Measurements from ENCODE around the gene GULP1. TPM values are rescaled to one million over a fixed set of nuclear protein-coding genes. Genes with fewer than 3 reads are reported as not detected.

GULP1 gene
- total and polyA plus RNA-seq, 2 donors, result 4.1 to 4.8 TPM

- H3K4me1 ChIP-seq (ENCODE audit: control insufficient read depth in 2 of 2, insufficient read depth in 2 of 2, low read length in 2 of 2), result no peaks in the 10 kb centered on the region
- H3K27ac ChIP-seq (ENCODE audit: low read depth in 1 of 2, low read length in 1 of 2), result no peak overlapping the region
- no peak for DNase-seq (ENCODE audit: low read depth in 6 of 9, low spot score in 9 of 9)
- no peaks in the 10 kb centered on the region for H3K27me3 ChIP-seq (ENCODE audit: control insufficient read depth in 2 of 2, insufficient read depth in 1 of 2, low read length in 1 of 2)
- H3K4me3 ChIP-seq (ENCODE audit: low read length in 2 of 2), result no peak overlapping the region
- H3K36me3 ChIP-seq (ENCODE audit: control insufficient read depth in 2 of 2, insufficient read depth in 2 of 2, low read length in 1 of 2), result no peaks in the 10 kb centered on the region
- H3K9me3 ChIP-seq (ENCODE audit: control insufficient read depth in 2 of 2, insufficient read depth in 1 of 2, low read length in 1 of 2), result no peaks in the 10 kb centered on the region
- WGBS, result 90% methylated on average over 5 of the region's 5 CpGs
These were observed 86.8 kb downstream of the GULP1 start for GRCh38 chr2:188378371-188378950.

DNA sequence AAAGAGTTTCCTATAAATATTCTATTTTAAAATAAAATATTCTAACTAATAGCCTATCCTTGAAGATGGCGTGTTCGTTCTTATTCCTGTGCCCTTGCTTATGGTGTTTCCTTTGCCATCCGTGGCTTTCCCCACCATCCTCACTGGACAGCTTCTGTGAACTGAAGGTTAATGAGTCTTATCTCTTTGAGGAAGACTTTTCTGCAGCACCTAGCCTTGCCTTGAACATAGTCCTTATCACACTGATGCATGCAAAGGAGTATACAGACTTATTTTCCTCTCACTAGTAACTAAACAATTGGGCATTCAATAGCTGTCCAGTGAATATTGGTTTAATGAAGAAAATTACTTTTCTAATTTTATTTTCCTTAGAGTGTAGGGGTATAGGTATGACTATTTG is 88.1 kb downstream of the GULP1 start:
- DNase-seq (ENCODE audit: low read depth in 6 of 9, low spot score in 9 of 9), result no peak

GRCh38 chr2:188380280-188380679 is 88.6 kb downstream of the GULP1 start:
- H3K36me3 ChIP-seq (ENCODE audit: control insufficient read depth in 2 of 2, insufficient read depth in 2 of 2, low read length in 1 of 2), result no peaks in the 10 kb centered on the region
- no peaks in the 10 kb centered on the region for H3K27me3 ChIP-seq (ENCODE audit: control insufficient read depth in 2 of 2, insufficient read depth in 1 of 2, low read length in 1 of 2)
- no peak for DNase-seq (ENCODE audit: low read depth in 6 of 9, low spot score in 9 of 9)
- WGBS, result 90% methylated on average over 2 of the region's 2 CpGs
- no peaks in the 10 kb centered on the region for H3K4me1 ChIP-seq (ENCODE audit: control insufficient read depth in 2 of 2, insufficient read depth in 2 of 2, low read length in 2 of 2)
- H3K4me3 ChIP-seq (ENCODE audit: low read length in 2 of 2), result no peak overlapping the region
- no peak overlapping the region for H3K27ac ChIP-seq (ENCODE audit: low read depth in 1 of 2, low read length in 1 of 2)
- H3K9me3 ChIP-seq (ENCODE audit: control insufficient read depth in 2 of 2, insufficient read depth in 1 of 2, low read length in 1 of 2), result peaks cover 0 to 3% of the 10 kb centered on the region in 2 donors

More for the DNA sequence above, 88.1 kb downstream of the GULP1 start:
- H3K4me3 ChIP-seq (ENCODE audit: low read length in 2 of 2), result no peak overlapping the region
- no peaks in the 10 kb centered on the region for H3K36me3 ChIP-seq (ENCODE audit: control insufficient read depth in 2 of 2, insufficient read depth in 2 of 2, low read length in 1 of 2)
- H3K27me3 ChIP-seq (ENCODE audit: control insufficient read depth in 2 of 2, insufficient read depth in 1 of 2, low read length in 1 of 2), result no peaks in the 10 kb centered on the region
- H3K9me3 ChIP-seq (ENCODE audit: control insufficient read depth in 2 of 2, insufficient read depth in 1 of 2, low read length in 1 of 2), result peaks cover 0 to 2% of the 10 kb centered on the region in 2 donors
- no peaks in the 10 kb centered on the region for H3K4me1 ChIP-seq (ENCODE audit: control insufficient read depth in 2 of 2, insufficient read depth in 2 of 2, low read length in 2 of 2)
- WGBS, result 95% methylated on average over 3 of the region's 3 CpGs
- H3K27ac ChIP-seq (ENCODE audit: low read depth in 1 of 2, low read length in 1 of 2), result no peak overlapping the region

DNA sequence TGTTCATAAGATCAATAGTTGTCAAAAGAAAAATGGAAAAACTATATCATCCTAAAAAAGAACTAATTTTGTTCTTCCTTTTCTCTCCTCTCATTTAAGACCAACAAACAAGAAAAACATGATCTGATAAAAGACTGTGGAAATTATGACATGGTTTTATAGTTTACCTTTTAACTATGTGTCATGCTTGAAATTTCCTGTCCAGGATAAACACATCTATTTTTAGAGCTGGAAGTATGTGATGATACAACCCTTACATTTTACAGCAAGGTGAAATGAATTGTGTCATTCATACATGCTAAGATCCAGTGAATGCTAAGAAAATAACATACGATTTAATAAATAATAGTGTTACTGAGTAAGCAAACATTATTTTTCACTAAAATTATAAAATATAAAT is 89.9 kb downstream of the GULP1 start:
- no peak overlapping the region for H3K27ac ChIP-seq (ENCODE audit: low read depth in 1 of 2, low read length in 1 of 2)
- no peak overlapping the region for H3K4me3 ChIP-seq (ENCODE audit: low read length in 2 of 2)
- H3K27me3 ChIP-seq (ENCODE audit: control insufficient read depth in 2 of 2, insufficient read depth in 1 of 2, low read length in 1 of 2), result no peaks in the 10 kb centered on the region
- DNase-seq (ENCODE audit: low read depth in 6 of 9, low spot score in 9 of 9), result no peak
- peaks cover 0 to 3% of the 10 kb centered on the region in 2 donors for H3K9me3 ChIP-seq (ENCODE audit: control insufficient read depth in 2 of 2, insufficient read depth in 1 of 2, low read length in 1 of 2)
- no peaks in the 10 kb centered on the region for H3K4me1 ChIP-seq (ENCODE audit: control insufficient read depth in 2 of 2, insufficient read depth in 2 of 2, low read length in 2 of 2)
- WGBS, result 96% methylated on average over 1 of the region's 1 CpG
- no peaks in the 10 kb centered on the region for H3K36me3 ChIP-seq (ENCODE audit: control insufficient read depth in 2 of 2, insufficient read depth in 2 of 2, low read length in 1 of 2)

GRCh38 chr2:188382107-188382506 is 90.4 kb downstream of the GULP1 start:
- Histone ChIP-seq H3K36me3 (ENCODE audit: control insufficient read depth in 2 of 2, insufficient read depth in 2 of 2, low read length in 1 of 2) (no peaks in the 10 kb centered on the region), H3K4me1 (ENCODE audit: control insufficient read depth in 2 of 2, insufficient read depth in 2 of 2, low read length in 2 of 2) (no peaks in the 10 kb centered on the region), H3K27me3 (ENCODE audit: control insufficient read depth in 2 of 2, insufficient read depth in 1 of 2, low read length in 1 of 2) (no peaks in the 10 kb centered on the region), H3K9me3 (ENCODE audit: control insufficient read depth in 2 of 2, insufficient read depth in 1 of 2, low read length in 1 of 2) (peaks cover 0 to 3% of the 10 kb centered on the region in 2 donors), H3K27ac (ENCODE audit: low read depth in 1 of 2, low read length in 1 of 2) (no peak overlapping the region), H3K4me3 (ENCODE audit: low read length in 2 of 2) (no peak overlapping the region)
- WGBS, result 88% methylated on average over 2 of the region's 2 CpGs
- no peak for DNase-seq (ENCODE audit: low read depth in 6 of 9, low spot score in 9 of 9)

DNA sequence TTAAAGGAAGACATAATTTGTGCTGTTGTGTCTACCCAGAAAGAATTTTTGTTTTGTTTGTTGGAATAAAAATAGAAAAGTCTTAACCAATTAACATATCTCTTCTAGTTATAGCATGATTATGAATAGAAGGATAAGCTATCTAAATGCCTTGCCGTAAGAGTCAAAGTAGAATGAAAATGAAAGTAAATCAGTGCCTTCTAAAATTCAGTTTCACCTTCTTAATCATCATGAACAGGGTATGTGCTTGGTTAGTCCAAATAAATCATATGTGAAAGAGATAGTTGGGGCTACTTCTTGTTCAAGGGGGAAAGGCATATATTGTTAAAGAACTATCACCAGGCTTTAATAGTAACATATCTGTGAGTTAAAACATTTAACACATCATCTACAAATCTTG is 91.5 kb downstream of the GULP1 start:
- no peak overlapping the region for H3K4me3 ChIP-seq (ENCODE audit: low read length in 2 of 2)
- no peak overlapping the region for H3K27ac ChIP-seq (ENCODE audit: low read depth in 1 of 2, low read length in 1 of 2)

DNA sequence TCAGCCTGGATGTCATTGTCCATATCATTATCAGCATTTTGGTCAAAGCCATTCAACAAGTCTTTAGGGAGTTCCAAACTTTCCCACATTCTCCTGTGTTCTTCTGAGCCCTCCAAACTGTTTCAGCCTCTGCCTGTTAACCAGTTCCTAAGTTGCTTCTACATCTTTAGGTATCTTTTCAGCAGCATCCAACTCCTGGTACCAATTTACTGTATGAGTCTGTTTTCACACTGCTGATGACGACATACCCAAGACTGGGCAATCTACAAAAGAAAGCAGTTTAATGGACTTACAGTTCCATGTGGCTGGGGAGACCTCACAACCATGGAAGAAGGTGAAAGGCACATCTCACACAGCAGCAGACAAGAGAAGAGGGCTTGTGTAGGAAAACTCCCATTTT is 94.2 kb downstream of the GULP1 start:
- no peak overlapping the region for H3K4me3 ChIP-seq (ENCODE audit: low read length in 2 of 2)
- DNase-seq (ENCODE audit: low read depth in 6 of 9, low spot score in 9 of 9), result no peak
- no peaks in the 10 kb centered on the region for H3K27me3 ChIP-seq (ENCODE audit: control insufficient read depth in 2 of 2, insufficient read depth in 1 of 2, low read length in 1 of 2)
- H3K9me3 ChIP-seq (ENCODE audit: control insufficient read depth in 2 of 2, insufficient read depth in 1 of 2, low read length in 1 of 2), result peaks cover 0 to 3% of the 10 kb centered on the region in 2 donors
- no peaks in the 10 kb centered on the region for H3K36me3 ChIP-seq (ENCODE audit: control insufficient read depth in 2 of 2, insufficient read depth in 2 of 2, low read length in 1 of 2)
- no peaks in the 10 kb centered on the region for H3K4me1 ChIP-seq (ENCODE audit: control insufficient read depth in 2 of 2, insufficient read depth in 2 of 2, low read length in 2 of 2)
- 84% methylated on average over 1 of the region's 1 CpG for WGBS
- H3K27ac ChIP-seq (ENCODE audit: low read depth in 1 of 2, low read length in 1 of 2), result no peak overlapping the region

More for the DNA sequence above, 91.5 kb downstream of the GULP1 start:
- peaks cover 0 to 3% of the 10 kb centered on the region in 2 donors for H3K9me3 ChIP-seq (ENCODE audit: control insufficient read depth in 2 of 2, insufficient read depth in 1 of 2, low read length in 1 of 2)
- H3K36me3 ChIP-seq (ENCODE audit: control insufficient read depth in 2 of 2, insufficient read depth in 2 of 2, low read length in 1 of 2), result no peaks in the 10 kb centered on the region
- no peaks in the 10 kb centered on the region for H3K4me1 ChIP-seq (ENCODE audit: control insufficient read depth in 2 of 2, insufficient read depth in 2 of 2, low read length in 2 of 2)
- H3K27me3 ChIP-seq (ENCODE audit: control insufficient read depth in 2 of 2, insufficient read depth in 1 of 2, low read length in 1 of 2), result no peaks in the 10 kb centered on the region
- 92% methylated on average over 1 of the region's 1 CpG for WGBS
- no peak for DNase-seq (ENCODE audit: low read depth in 6 of 9, low spot score in 9 of 9)

- no peak overlapping the region for H3K27ac ChIP-seq (ENCODE audit: low read depth in 1 of 2, low read length in 1 of 2)
- 90% methylated on average over 3 of the region's 3 CpGs for WGBS
- H3K4me1 ChIP-seq (ENCODE audit: control insufficient read depth in 2 of 2, insufficient read depth in 2 of 2, low read length in 2 of 2), result no peaks in the 10 kb centered on the region
- no peaks in the 10 kb centered on the region for H3K27me3 ChIP-seq (ENCODE audit: control insufficient read depth in 2 of 2, insufficient read depth in 1 of 2, low read length in 1 of 2)
- H3K36me3 ChIP-seq (ENCODE audit: control insufficient read depth in 2 of 2, insufficient read depth in 2 of 2, low read length in 1 of 2), result no peaks in the 10 kb centered on the region
- no peak overlapping the region for H3K4me3 ChIP-seq (ENCODE audit: low read length in 2 of 2)
- peaks cover 0 to 3% of the 10 kb centered on the region in 2 donors for H3K9me3 ChIP-seq (ENCODE audit: control insufficient read depth in 2 of 2, insufficient read depth in 1 of 2, low read length in 1 of 2)
- DNase-seq (ENCODE audit: low read depth in 6 of 9, low spot score in 9 of 9), result no peak
These were observed 97.2 kb downstream of the GULP1 start for GRCh38 chr2:188388831-188389230.

DNA sequence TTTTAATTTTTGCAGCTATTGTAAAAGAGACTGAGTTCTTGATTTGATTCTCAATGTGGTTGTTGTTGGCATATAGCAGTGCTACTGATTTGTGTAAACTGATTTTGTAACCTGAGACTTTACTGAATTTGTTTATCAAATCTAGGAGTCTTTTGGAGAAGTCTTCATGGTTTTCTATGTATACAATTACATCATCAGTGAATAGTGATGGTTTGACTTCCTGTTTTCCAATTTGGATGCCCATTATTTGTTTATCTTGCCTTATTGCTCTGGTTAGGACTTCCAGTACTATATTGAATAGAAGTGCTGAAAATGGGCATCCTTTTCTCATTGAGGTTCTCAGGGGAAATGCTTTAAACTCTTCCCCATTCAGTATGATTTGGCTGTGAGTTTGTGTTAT is 99.7 kb downstream of the GULP1 start:
- Histone ChIP-seq H3K36me3 (ENCODE audit: control insufficient read depth in 2 of 2, insufficient read depth in 2 of 2, low read length in 1 of 2) (no peaks in the 10 kb centered on the region), H3K4me3 (ENCODE audit: low read length in 2 of 2) (no peak overlapping the region), H3K27me3 (ENCODE audit: control insufficient read depth in 2 of 2, insufficient read depth in 1 of 2, low read length in 1 of 2) (no peaks in the 10 kb centered on the region), H3K9me3 (ENCODE audit: control insufficient read depth in 2 of 2, insufficient read depth in 1 of 2, low read length in 1 of 2) (peaks cover 0 to 2% of the 10 kb centered on the region in 2 donors), H3K27ac (ENCODE audit: low read depth in 1 of 2, low read length in 1 of 2) (no peak overlapping the region), H3K4me1 (ENCODE audit: control insufficient read depth in 2 of 2, insufficient read depth in 2 of 2, low read length in 2 of 2) (no peaks in the 10 kb centered on the region)
- no peak for DNase-seq (ENCODE audit: low read depth in 6 of 9, low spot score in 9 of 9)

Measured in thymus (tissue), 11 donors.